Measurements from ENCODE around the gene MCU.

GRCh38 chr10:72847681-72848080, 155.7 kb downstream of the MCU start:
- no peak for TF ChIP-seq CTCF (IDR thresholded peaks at IDR 0.05)
- no peak for TF ChIP-seq POLR2AphosphoS5 (IDR thresholded peaks at IDR 0.05)
- TF ChIP-seq POLR2A (IDR thresholded peaks at IDR 0.05) = no peak
- TF ChIP-seq EP300 (IDR thresholded peaks at IDR 0.05; ENCODE audit: low read depth) = no peak
